Right cardiac atrium (tissue), 5 donors: ENCODE results near the gene CACNA1S. TPM values are rescaled to one million over a fixed set of nuclear protein-coding genes. Genes with fewer than 3 reads are reported as not detected.

Experiments used
- ATAC-seq, 2 donors: fragments of 200-7000 bp; cut with Tn5 transposase; one replicate each; pipeline versions ENCODE4 v1.8.0 to v1.9.1; 2020; ENCODE audit warnings: moderate library complexity in 2 of 2, mild to moderate bottlenecking in 1 of 2
- DNase-seq, 3 donors: peaks; one replicate each; pipeline ENCODE4 v3.0.0-alpha.2; 2020
- H3K27ac ChIP-seq: one replicate; pipeline ENCODE4 v1.5.1; 2013; ENCODE audit warnings: mild to moderate bottlenecking, low read length, control low read depth, moderate library complexity
- H3K27me3 ChIP-seq: one replicate; pipeline ENCODE4 v1.6.1; 2013; ENCODE audit not compliant: control insufficient read depth, insufficient read depth
- H3K4me1 ChIP-seq: one replicate; pipeline ENCODE4 v1.6.1; 2013; ENCODE audit warnings: low read length; ENCODE audit not compliant: control insufficient read depth, insufficient read depth
- H3K4me3 ChIP-seq: one replicate; pipeline ENCODE4 v1.5.1; 2013; ENCODE audit warnings: low read length, control low read depth
- H3K9me3 ChIP-seq: one replicate; pipeline ENCODE4 v1.6.1; 2013; ENCODE audit warnings: low read length; ENCODE audit not compliant: control insufficient read depth
- WGBS: extraction: QIAGEN DNeasy Blood & Tissue Kit; methylation state at CpG from one replicate; pipeline ENCODE4 v1.1.7; 2013; 5-methylcytosine and 5-hydroxymethylcytosine counted together
- intact Hi-C, 4 donors: fragments of 100-400 bp; cut with DNase I; formaldehyde crosslinking; loops; one replicate each; pipeline versions ENCODE4 v1.11.0 to v1.14.0; 2022 to 2023
- polyA plus RNA-seq: library from polyadenylated mRNA; stranded (reverse); fragments of 200-250 nt; gene quantifications from one replicate; pipeline ENCODE4 v1.2.3, GENCODE V29; 2013
- total RNA-seq, 4 donors: library from RNA; stranded (reverse); fragmentation: NEBNext Ultra II Directional; extraction: Animal tissue kit (Norgen Biotek cat#: 25700); gene quantifications; one replicate each; pipeline ENCODE4 v1.2.1, GENCODE V29; 2021
- donor health status: healthy with polysubstance abuse.
- donor health status: DM: no; HTN: yes; CAD: no.
- donor health status: DM: no; HTN: no; CAD: no.
- donor health status: DM: no; HTN: yes; CAD: no; lungs with severe emphysema.
- donor health status: DM: yes; HTN: yes; CAD: no.

CACNA1S gene
- total and polyA plus RNA-seq, 5 donors: 0.06 to 0.09 TPM; not detected in 3

DNA sequence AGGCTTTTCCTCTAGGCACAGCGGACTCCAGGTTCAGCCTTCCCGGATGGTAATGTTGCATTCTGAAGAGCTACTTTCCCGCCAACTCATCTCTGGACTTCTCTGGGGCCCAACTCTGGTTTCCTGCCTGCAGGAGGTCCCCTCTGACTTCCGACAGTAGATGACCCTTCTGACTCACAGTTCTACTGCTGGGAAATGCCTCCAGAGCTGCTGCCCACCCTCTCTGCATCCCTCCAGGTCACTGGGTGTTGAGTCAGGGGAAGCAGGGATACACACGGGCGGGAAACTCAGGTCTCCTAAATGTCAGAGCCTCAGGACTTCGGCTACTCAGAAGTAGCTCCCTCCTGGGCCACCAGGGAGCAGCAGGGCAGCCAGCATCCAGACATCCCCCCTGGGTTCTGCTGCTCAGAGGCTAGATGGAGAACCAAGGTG, 86.6 kb downstream of the CACNA1S start:
- 75% methylated on average over 7 of the region's 7 CpGs for WGBS
- ATAC-seq: no peak
- H3K27me3 ChIP-seq: no peaks in the 10 kb centered on the region
- peaks cover 2% of the 10 kb centered on the region for H3K4me1 ChIP-seq
- H3K9me3 ChIP-seq: no peaks in the 10 kb centered on the region
- H3K27ac ChIP-seq: no peak overlapping the region
- H3K4me3 ChIP-seq: no peak overlapping the region
- DNase-seq: peak in 1 of 3 donors; percentile 46
- intact Hi-C loops: no loop called here

DNA sequence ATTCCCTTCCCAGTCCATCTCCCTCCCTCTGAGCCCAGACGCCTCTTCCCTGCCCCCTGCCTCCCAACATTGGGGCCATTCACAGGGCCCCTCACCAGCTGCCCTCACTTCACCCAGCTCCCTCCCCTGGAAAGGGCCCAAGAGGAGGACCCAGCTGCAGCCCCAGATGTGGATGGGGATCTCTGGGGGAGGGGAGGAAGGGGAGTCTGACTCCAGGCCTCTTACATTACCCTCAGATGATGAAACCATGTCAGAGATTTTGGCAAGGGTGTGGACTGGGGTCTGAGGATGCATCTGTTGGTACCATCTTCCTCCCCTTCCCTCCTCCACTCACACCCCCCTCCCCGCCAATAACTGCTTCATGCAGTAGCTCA, 87.6 kb downstream of the CACNA1S start:
- intact Hi-C loops: no loop called here
- H3K9me3 ChIP-seq: no peaks in the 10 kb centered on the region
- no peak overlapping the region for H3K27ac ChIP-seq
- ATAC-seq (no peak), DNase-seq (no peak)
- no peaks in the 10 kb centered on the region for H3K27me3 ChIP-seq
- H3K4me3 ChIP-seq: no peak overlapping the region
- peaks cover 2% of the 10 kb centered on the region for H3K4me1 ChIP-seq
- WGBS: 82% methylated on average over 2 of the region's 2 CpGs

DNA sequence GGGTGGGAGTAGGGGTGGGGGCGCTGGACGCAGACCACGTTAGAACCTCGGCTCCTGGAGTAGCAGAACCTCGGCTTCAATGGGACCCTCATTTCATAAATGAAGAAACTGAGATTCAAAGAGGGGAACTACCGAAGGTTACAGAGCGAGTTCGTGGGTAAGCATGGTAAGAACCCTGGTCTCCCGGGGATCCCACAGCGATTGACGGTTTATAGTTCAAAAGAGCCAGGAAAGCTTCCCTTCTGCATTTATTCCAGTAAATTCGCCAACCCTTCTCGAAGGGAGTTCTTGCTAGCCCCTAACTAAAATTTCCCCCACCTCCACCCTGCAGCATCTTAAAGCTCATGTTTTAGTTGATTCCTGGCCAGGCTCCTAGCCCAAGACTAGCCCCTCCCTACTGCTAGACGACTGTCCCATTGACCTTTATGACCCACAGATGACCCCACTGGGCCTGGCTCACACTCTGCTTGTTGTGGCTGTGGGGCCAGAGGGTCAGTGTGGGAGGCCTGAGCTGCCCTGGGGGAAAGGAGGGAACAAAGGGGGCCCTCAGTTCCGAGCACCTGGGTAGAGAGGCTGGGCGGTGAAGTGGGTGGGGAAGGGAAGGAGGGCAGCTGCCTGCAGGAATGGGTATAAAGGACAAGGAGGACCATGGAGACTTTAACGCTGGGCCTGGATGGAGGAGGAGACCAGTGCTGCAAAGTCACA, 88.2 kb downstream of the CACNA1S start:
- Histone ChIP-seq H3K27me3 (no peaks in the 10 kb centered on the region), H3K9me3 (no peaks in the 10 kb centered on the region), H3K4me3 (peak overlapping the region; percentile 90), H3K4me1 (peaks cover 2% of the 10 kb centered on the region), H3K27ac (no peak overlapping the region)
- peak in 1 of 3 donors; percentile 40 for DNase-seq
- no peak for ATAC-seq
- intact Hi-C loops: no loop called here
- WGBS: 48% methylated on average over 17 of the region's 17 CpGs

DNA sequence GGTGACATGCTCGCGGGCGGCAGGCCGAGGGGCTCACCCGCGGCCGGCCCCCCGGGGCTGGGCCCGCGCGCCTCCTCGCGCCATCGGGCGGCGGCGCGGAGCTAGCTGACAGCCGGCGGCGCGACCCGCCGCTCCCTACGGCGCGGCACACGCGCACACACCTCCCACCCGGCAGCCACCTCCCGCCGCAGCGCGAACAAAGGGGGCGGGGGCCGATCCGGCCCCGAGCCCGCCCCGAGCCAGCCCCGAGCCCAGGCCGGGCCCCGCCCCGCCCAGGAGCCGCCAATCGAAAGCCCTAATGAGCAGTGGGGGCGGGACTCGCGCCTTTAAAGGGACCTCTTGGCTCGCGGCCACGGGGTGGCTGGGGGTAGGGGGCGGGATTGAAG, 88.7 kb downstream of the CACNA1S start, which contains the start of gene KIF21B:
KIF21B (minus strand) TSS at position 198 of the 386 bp plus-strand sequence. CDS start 331 bp downstream, outside the sequence.
- Histone ChIP-seq H3K4me1 (peaks cover 2% of the 10 kb centered on the region), H3K27me3 (no peaks in the 10 kb centered on the region), H3K27ac (no peak within 1 kb of the TSS), H3K9me3 (no peaks in the 10 kb centered on the region), H3K4me3 (peak within 1 kb of the TSS; percentile 90)
- DNase-seq: peak; percentile 87 to 95 (median 94)
- ATAC-seq: peak; percentile 91 to 93
- under 1% methylated on average over 53 of the region's 53 CpGs for WGBS
- intact Hi-C loops: no loop called here

GRCh38 chr1:201022820-201023516, 89.3 kb downstream of the CACNA1S start:
- no peaks in the 10 kb centered on the region for H3K4me1 ChIP-seq
- WGBS: 6% methylated on average over 56 of the region's 56 CpGs
- no peaks in the 10 kb centered on the region for H3K9me3 ChIP-seq
- ATAC-seq (peak in 1 of 2 donors; percentile 10), DNase-seq (peak in 2 of 3 donors; percentile 66 to 68)
- peak overlapping the region; percentile 90 for H3K4me3 ChIP-seq
- no peak overlapping the region for H3K27ac ChIP-seq
- intact Hi-C loops: no loop called here
- H3K27me3 ChIP-seq: no peaks in the 10 kb centered on the region

DNA sequence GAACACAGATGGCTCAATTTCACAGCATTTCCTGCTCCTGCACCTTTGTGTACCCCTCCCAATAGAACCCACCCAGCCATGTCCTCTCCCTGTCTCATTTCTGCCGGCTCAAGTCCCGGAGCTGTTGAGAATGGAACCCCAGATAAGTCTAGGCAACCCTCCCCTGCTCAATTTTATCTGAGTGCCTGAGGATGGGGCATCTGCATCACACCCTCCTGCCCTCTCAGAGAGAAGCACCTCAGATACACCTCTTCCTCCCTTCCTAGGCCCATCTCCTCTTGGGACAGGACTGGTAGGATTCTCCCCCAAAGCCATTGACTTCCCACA, 89.8 kb downstream of the CACNA1S start:
- Histone ChIP-seq H3K27ac (no peak overlapping the region), H3K4me3 (peak overlapping the region; percentile 90), H3K27me3 (no peaks in the 10 kb centered on the region), H3K4me1 (no peaks in the 10 kb centered on the region), H3K9me3 (no peaks in the 10 kb centered on the region)
- DNase-seq: no peak
- WGBS: 81% methylated on average over 2 of the region's 2 CpGs
- intact Hi-C loops: no loop called here
- no peak for ATAC-seq

- Histone ChIP-seq H3K4me1 (no peaks in the 10 kb centered on the region), H3K27ac (no peak overlapping the region), H3K4me3 (no peak overlapping the region), H3K27me3 (no peaks in the 10 kb centered on the region), H3K9me3 (no peaks in the 10 kb centered on the region)
- intact Hi-C loops: no loop called here
- ATAC-seq (no peak), DNase-seq (peak in 1 of 3 donors; percentile 57)
- WGBS: 84% methylated on average over 7 of the region's 7 CpGs
These were observed 90.4 kb downstream of the CACNA1S start for GRCh38 chr1:201021630-201022492.

- Histone ChIP-seq H3K27ac (no peak overlapping the region), H3K9me3 (no peaks in the 10 kb centered on the region), H3K4me1 (no peaks in the 10 kb centered on the region), H3K27me3 (no peaks in the 10 kb centered on the region), H3K4me3 (no peak overlapping the region)
- intact Hi-C loops: no loop called here
- peak in 1 of 3 donors; percentile 69 for DNase-seq
- ATAC-seq: peak; percentile 30 to 59
- WGBS: 60% methylated on average over 11 of the region's 11 CpGs
These were observed 91.3 kb downstream of the CACNA1S start for GRCh38 chr1:201020721-201021629.

GRCh38 chr1:201020040-201020591, 92.1 kb downstream of the CACNA1S start:
- H3K27ac ChIP-seq: no peak overlapping the region
- intact Hi-C loops: no loop called here

More at GRCh38 chr1:201020040-201020591, 92.1 kb downstream of the CACNA1S start:
- H3K27me3 ChIP-seq: no peaks in the 10 kb centered on the region
- H3K4me3 ChIP-seq: no peak overlapping the region
- H3K9me3 ChIP-seq: no peaks in the 10 kb centered on the region
- ATAC-seq (no peak), DNase-seq (peak in 1 of 3 donors; percentile 16)
- no peaks in the 10 kb centered on the region for H3K4me1 ChIP-seq
- 63% methylated on average over 4 of the region's 4 CpGs for WGBS
